ENCODE data around the gene ORC3.
"Not testable (repeated sequence)": the region's sequence is repeated elsewhere in the genome, so short reads cannot be mapped to it uniquely, and the experiment has no call there.

The ORC3 gene

DNA sequence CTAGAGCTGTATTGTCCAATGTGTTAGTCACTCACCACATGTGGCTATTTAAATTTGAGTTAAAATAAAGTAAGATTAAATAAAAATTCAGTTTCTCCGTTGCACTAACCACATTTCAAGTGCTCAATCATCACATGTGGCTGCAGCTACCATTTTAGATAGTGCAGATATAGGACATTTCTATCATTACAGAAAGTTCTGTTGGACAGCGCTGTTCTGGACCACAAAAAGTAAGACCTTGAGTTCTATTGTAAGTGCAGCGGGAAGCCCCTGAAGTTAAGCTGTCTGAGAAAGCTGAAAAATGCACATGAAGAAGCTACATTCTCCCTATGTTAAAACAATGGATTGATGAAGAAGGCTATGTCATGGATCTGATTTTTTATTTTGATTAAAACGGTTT, 1.1 kb downstream of the ORC3 start:
- DNase-seq (ENCODE audit: low read depth in 2 of 3, low spot score in 1 of 3), result no peak

DNA sequence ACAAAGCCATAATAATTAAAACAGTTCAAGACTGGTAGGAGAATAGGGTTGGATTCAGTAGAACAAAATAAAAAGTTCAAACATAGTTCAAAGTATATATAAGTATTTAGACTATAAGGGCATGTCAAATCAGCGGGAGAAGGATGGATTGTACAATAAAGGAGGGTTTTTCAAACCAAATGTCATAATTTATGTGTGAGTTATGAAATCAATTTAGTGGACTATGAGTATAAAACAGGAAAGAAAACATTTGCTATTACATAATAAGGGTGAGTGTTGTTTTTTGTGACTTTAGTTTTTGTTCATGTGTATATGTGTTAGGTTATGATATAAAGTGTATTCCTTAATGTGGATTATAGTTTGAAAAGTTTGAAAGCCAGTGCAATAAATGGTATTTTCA, 10.6 kb downstream of the ORC3 start:
- no peak for DNase-seq (ENCODE audit: low read depth in 2 of 3, low spot score in 1 of 3)

DNA sequence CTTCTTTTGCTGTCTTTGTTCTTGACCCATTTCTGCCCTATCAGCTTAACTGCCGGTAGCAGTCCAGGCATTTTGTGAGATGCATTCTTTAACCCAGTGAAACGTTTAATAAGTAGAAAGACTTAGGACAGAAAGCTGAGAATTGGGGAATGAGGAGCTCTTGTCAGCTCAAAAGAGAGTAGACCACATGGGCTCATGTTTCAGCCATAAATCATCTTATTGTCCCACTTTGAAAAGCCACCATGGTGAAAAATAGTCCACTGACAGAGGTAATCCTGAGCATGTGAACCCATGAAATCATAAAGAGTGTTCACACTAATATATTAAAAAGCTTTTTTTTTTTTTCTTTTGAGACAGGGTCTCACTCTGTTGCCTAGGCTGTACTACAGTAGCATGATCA, 16.3 kb downstream of the ORC3 start:
- no peak for DNase-seq (ENCODE audit: low read depth in 2 of 3, low spot score in 1 of 3)

DNA sequence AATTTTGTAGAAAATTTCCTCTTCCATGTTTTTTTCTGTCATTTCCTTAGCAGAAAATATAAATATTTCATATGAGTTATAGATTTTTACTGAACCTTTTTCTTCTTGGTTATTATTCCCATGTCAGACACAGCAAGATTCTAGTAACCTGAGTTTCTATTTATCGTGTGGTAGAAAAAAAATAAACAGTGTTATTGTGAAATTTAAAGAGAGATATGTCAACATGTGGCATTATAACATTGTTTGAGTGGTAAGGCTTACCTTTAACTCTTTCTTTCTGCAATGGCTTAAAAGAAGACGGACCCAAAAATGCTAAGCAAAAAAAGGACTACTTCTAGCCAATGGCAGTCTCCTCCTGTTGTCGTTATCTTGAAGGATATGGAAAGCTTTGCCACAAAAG, 18.9 kb downstream of the ORC3 start:
- no peak for DNase-seq (ENCODE audit: low read depth in 2 of 3, low spot score in 1 of 3)

DNA sequence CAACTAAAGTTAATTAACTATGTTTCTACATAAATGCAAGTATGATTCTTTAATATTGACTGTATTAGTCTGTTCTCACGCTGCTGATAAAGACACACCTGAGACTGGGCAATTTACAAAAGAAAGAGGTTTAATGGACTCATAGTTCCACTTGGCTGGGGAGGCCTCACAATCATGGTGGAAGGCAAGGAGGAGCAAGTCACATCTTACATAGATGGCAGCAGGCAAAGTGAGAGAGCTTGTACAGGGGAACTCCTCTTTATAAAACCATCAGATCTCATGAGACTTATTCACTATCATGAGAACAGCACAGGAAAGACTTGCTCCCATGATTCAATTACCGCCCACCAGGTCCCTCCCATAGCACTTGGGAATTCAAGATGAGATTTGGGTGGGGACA, 23.1 kb downstream of the ORC3 start:
- DNase-seq (ENCODE audit: low read depth in 2 of 3, low spot score in 1 of 3), result not testable (repeated sequence)

DNA sequence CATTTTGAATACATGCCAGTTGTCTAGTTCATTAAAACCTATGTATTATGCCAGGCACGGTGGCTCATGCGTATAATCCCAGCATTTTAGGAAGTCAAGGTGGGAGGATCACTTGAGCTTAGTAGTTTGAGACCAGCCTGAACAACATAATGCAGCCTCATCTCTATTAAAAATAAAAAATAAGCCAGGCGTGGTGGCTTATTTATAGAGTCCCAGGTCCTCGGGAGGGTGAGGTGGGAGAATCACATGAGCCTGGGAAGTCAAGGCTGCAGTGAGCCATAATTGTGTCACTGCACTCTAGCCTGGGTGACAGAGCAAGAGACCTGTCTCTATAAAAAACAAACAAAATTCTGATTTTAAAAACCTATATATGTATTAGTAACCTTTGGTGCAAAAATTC, 27.5 kb downstream of the ORC3 start:
- no peak for DNase-seq (ENCODE audit: low read depth in 2 of 3, low spot score in 1 of 3)

DNA sequence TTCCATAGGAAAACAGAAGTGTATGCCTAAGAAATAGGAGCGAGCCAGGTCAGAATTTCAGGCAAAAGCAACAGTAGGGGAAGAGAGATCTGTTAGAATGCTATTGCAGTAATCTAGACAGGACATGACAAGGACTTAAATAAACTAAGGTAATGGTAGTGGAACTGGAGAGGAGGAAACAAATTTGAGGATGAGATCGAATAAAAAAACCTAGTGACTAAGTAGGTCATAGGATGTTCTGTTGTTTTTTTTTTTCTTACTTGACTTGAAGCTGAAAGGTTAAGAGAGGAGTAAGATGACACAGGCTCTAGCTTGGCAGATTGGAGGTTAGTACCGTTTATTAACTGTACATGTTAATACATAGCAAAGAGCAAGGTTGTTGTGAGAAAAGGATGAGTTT, 28.6 kb downstream of the ORC3 start:
- no peak for DNase-seq (ENCODE audit: low read depth in 2 of 3, low spot score in 1 of 3)

DNA sequence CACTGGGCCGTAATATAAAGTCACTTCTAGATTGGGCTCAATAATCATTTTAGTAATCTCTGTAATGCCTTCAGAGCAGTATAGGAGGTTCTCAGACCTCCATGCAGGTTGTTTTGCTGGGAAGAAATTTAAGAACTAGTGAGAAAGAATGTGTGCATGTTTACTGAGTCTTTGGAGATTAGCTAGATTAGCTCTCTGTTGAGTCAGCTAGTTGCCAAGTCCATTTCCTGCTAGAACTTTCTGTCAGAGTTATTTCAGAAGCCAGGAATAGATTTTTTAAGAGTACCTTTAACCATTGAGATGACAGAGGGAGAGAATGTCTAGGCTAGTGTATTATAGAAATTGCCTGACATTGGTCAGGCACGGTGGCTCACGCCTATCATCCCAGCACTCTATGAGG, 33.3 kb downstream of the ORC3 start:
- no peak for DNase-seq (ENCODE audit: low read depth in 2 of 3, low spot score in 1 of 3)

DNA sequence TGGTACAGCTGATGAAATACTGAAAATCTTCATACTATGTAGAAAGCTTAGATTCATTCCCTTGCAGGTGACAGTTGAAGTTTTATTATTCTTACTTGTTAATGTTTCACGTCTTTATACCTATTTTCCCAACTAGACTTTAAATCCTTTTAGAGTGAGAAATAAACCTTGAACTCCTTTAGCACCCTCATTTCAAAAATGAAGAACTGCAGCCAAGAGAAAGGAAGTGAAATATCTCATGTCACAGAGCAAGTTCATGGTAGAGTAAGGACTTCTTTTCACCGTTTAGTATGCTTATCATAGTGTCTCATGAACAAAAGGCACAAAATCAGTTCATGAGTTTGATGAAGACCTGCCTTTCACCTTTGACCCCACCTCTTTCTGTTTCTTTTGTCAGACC, 38.5 kb downstream of the ORC3 start:
- DNase-seq (ENCODE audit: low read depth in 2 of 3, low spot score in 1 of 3), result no peak

DNA sequence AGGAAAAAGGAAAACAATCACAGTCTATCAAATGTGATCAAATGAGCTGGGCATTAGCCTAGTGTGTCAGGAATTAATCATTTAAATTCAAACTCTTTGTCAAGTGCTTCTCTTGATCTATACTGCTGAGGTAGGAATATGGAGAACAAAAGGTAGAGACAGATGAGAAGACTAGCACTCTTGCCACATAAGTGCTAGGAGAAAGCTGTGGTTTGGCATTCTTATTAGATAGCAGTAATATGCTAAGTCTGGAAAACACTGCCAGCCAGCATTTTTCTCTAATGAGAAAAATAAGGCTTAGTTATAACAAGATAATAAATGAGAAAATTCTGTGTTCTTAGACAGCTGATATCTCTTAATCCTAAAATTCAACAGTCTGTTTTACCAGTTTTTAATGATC, 38.9 kb downstream of the ORC3 start:
- no peak for DNase-seq (ENCODE audit: low read depth in 2 of 3, low spot score in 1 of 3)

DNA sequence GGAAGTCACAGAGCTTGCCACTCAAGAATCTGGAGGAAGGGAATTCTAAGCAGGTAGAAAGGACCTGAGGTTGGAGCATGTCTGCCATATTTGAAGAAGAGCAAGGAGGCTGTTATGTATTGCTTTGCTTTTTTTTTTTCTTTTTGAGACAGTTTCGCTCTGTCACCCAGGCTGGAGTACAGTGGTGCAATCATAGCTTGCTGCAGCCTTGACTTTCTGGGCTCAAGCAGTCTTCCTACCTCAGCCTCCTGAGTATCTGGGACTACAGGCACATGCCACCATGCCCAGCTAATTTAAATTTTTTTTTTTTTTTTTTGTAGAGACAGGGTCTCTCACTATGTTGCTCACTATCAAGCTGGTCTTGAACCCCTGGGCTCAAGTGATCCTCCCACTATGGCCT, 40.8 kb downstream of the ORC3 start:
- no peak for DNase-seq (ENCODE audit: low read depth in 2 of 3, low spot score in 1 of 3)

DNA sequence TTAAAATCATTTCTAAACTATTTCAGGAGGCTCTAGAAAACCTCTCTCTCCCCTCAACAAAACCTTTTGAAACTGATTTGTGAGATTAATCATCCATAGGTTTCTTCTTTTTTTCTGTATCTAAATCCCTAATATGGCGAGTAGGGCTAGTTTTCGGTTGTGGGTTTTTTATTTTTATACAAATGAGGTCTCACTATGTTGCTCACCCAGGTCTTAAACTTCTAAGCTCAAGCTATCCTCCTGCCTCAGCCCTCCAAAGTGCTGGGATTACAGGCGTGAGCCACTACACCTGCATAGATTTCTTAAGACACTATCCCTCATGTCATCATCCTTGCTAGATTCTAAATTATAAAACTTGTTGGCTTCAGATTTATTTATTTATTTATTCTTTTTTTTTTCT, 43.9 kb downstream of the ORC3 start:
- no peak for DNase-seq (ENCODE audit: low read depth in 2 of 3, low spot score in 1 of 3)

DNA sequence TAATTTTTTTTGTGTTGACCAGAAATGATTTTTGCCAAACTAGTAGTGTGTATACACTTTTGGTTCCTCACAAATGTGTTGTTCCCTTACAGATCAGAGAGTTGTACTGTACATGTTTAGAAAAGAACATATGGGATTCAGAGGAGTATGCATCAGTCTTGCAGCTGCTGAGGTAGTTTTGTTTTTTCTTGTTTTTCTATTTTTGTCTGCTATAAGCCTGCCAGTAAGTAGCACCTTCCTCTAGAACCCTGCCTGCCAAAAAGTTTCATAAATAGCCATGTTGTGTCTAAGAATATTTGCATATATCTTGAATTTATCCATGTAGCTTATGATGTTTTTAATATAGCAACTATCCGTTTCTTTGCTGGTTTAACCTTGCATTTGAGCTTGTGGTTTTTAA, 46.4 kb downstream of the ORC3 start:
- no peak for DNase-seq (ENCODE audit: low read depth in 2 of 3, low spot score in 1 of 3)

DNA sequence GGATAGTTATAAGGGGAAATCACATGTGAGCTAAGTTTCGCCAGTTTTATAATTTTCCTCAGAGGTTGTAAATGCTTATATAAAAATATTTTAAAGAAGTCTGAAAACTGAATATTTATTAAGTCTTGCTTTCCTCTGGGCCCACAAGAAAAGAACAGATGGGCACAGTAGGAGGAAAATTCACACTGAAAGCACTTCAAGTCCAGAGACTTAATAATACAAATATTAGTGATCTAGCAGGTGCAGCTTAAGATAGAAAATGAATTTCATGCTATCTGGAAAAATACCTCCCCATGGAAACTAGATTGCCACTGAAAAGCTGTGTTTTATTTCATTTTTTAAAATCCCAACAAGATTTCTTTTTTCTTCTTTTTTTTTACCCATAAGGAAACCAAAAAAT, 47.2 kb downstream of the ORC3 start:
- DNase-seq (ENCODE audit: low read depth in 2 of 3, low spot score in 1 of 3), result no peak

DNA sequence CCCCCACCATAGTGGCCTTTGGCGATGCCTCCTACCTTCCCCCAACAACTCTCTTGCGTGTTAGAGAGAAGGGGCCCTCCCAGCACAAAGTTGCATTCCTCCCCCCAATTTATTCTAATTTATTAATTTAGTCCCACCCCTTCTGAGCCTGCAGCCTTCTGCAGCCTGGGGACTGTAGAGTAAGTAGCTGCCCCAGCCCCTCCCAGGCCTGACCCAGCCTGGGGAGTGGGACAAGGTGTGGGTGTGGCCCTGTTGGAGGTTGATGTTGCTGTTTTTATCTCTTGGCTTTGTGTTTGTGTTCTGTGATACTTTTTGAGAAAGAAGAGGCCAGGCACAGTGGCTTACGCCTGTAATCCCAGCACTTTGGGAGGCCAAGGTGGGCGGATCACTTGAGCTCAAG, 49.4 kb downstream of the ORC3 start:
- no peak for DNase-seq (ENCODE audit: low read depth in 2 of 3, low spot score in 1 of 3)

DNA sequence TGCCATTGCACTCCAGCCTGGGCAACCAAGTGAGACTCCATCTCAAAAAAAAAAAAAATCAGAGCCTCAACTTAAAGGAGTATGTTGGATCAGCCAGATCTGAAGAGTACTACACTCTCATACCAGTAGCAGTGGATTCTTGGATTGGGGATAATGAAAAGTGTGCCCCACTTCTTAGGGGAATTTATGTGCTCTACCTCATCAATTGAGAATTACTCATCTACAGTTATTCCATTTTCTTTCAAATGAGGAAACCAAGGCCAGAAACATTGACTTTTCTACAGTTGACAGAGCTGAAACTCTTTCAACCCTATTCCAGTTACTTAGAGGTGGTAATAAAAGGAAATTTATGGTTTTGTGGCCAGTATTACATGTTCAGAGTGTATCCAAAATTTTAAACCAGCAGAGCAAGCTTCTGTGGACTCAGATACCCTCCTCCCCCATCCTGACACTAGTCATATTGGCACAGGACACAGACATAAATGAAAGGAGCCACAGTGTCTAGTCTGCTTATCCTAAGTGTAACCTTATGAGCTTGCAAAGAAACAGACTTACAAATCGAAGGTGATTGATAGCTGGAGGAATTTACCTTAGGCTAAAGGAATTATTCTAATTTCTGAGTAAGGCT, 51.2 kb downstream of the ORC3 start:
- DNase-seq (ENCODE audit: low read depth in 2 of 3, low spot score in 1 of 3), result no peak

DNA sequence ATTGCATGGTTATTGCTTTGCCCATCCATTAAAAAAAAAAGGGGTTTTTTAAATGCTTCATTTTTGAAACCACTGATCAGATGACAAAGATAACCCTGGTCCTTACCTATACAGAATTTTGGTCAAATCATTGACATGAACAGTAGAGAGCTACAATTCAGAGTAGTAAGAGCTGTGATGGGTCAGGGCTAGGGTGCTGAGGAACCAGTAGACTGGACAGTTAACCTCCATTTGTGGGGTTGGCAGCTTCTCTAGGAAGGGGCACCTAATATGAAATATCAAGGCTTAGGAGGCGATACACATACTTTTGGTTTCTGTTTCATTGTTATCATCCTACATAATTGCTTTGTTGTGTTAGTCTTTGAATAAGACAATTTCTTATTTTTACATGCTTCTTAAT, 55.1 kb downstream of the ORC3 start:
- DNase-seq (ENCODE audit: low read depth in 2 of 3, low spot score in 1 of 3), result no peak

DNA sequence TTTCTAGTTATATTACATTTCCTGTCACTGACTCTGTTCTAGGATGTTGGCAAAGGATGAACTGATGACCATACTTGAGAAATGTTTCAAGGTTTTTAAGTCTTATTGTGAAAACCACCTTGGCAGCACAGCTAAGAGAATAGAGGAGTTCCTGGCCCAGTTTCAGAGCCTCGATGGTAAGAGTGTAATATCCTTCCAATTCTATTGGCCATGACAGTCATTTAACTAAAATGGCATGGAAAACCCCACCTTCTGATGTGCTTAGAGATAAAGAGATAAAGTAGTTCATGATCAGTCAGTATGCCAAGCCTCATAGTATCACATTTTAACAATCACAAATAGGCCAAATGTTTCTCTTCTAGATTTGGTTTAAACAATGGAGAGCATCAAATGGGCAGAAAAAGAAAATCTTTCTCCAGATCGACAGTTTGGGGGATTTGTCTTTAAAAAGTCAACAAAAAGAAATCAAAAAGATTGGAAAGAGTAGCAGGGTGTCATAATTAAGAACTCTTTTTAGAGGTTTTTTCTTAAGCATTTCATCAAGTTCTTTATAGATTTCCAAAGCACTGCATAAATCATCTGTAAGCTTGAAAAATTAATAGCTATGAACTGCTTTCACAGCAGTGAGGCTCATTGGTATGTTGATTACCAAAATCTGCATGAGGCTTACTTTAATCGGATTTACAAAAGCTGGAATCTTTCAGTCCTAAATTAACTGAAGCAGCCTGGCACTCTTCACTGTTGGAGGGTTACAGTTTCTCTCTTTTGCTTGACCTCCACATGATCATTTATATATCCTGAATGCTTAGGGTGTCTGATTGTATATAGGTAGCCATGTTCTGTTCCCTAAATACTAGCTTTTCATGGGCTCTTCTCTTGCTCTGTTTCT, 63.4 kb downstream of the ORC3 start:
- DNase-seq (ENCODE audit: low read depth in 2 of 3, low spot score in 1 of 3), result no peak

DNA sequence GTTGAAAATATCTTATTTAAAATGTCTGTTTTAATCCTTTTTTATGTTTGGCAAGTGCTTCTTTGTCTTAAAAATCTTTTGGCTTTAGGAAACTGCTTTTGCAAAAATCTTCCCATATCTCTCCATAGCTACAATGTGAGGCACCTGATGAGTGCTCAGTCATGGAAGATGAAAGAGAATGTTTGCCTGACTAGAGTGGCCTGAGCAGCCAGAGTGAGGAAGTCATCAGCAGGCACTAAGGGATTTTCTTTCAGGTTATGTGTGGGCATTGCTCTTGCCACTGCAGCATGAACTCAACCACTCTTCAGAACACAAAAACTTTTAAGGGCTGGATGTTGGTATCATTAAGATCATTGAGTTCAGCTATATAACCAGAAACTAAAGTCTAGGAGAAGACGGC, 64.2 kb downstream of the ORC3 start:
- no peak for DNase-seq (ENCODE audit: low read depth in 2 of 3, low spot score in 1 of 3)

DNA sequence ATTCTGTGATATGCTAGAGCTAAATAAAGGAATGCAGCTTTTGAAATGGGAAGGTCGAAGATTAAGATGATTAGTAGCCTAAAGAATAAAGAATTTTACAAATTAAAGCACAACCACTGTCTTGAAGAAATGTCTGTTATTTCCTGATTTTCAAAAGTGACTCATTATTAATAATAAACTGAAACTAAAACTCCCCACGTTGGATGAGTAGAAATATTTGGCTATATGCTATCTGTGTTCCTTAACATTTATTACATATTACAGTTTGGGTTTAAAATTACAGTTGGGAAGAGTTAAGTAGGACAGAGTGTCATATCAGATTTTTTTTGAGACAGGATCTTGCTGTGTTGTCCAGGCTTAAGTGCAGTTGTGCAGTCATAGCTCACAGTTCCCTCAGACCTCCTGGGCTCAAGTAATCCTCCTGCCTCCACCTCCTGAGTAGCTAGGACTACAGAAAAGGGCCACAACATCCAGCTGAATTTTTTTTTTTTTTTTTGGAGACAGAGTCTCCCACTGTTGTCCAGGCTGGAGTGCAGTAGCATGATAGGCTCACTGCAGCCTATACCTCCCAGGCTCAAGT, 65.0 kb downstream of the ORC3 start:
- no peak for DNase-seq (ENCODE audit: low read depth in 2 of 3, low spot score in 1 of 3)

DNA sequence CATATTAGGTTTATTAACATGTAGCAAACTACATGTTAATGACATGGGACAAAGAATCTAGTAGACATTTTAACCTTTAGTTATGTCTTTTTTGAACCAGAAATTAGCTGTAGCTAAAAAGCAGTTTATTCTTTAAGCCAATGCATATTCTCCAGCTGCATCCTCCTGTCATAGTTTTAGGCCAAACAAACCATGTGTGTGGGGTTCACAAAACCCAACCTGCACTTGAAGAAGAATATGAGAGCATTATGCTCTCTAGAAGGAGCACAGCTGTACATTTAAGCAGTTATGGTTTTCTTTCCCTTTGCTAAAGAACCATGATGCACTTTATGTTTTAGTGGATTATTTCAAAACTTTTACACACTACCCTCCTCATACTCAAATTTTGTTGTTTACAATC, 65.9 kb downstream of the ORC3 start:
- no peak for DNase-seq (ENCODE audit: low read depth in 2 of 3, low spot score in 1 of 3)

DNA sequence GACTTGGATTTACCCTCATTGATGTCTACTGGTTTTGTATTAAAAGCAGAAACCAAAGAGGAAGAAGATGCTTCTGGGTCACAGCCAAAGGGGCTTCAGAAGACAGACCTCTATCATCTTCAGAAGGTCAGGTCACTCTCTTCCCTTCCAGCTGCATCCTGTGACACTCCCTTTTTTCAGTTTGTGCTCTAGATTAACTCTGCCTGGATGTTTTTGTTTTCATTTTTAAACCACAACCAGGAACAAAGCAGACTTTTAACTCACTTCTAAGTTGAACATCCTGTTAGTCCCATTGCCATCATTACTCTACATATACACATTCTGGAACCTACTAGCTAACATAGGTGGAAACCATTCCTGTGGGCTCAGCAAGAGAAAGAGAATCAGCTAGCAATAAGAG, 66.9 kb downstream of the ORC3 start:
- DNase-seq (ENCODE audit: low read depth in 2 of 3, low spot score in 1 of 3), result no peak

DNA sequence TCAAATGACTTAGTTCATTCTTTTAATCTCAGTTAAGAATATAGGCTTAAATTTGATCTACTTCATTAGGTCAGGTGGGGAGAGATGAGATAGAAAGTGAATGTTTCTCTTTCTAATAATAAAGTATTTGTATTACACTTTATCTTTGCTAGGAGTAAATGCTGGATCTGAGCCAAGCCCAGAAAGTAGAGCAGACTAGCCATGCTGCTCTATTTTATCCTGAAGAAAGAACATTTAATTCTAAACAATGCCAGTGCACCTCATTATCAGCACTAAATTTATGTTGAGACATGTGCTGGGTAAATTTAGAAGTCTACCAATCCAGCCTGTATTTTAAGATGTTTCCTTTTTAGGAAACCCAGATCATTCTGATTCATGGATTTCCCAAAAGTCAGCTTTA, 68.6 kb downstream of the ORC3 start:
- DNase-seq (ENCODE audit: low read depth in 2 of 3, low spot score in 1 of 3), result no peak
